Measurements from ENCODE around the gene LIMS2.

LIMS2 gene

DNA sequence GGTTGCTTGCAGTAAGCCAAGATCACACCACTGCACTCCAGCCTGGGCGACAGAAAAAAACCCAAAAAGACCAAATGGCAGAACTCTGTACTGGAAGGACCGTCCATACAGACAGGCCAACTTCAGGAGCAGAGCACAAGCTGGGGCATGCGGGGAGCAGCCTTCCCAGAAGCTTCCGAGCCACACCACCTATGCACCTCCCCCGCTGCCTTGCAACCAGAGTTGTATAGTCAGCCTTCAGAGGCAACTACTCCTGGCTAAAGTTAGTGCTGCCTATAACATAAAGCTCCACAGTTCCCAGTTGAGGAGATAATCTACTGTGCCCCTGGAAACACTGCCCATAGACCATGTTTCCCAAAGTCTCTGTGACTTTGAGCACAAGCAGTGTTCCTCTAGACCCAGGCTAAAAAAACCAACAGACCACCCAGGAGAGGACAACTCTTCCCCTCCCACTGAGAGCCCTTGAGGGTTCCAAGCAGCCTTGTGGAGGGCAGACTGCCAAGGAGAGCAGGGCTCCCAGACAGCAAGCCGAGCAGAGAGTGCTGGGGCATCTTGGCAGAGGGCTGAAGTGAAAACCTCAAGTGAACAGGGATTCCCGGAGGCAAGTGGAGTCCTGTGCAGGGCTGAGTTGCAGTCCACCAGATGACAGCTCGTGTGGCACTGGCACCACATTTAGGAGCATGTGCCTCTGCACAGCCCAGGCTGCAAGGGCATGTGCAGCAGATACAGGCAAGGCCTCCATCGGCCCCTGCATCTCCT is 32.7 kb upstream of the LIMS2 start:
- no peak overlapping the region for H3K4me3 ChIP-seq (ENCODE audit: low read length)
- H3K9ac ChIP-seq (ENCODE audit: low read length): no peak overlapping the region
- no peak overlapping the region for H2BK15ac ChIP-seq (replicated peaks; ENCODE audit: low read depth)
- H3K4ac ChIP-seq (ENCODE audit: low read depth, low read length): no peak overlapping the region
- H2AK5ac ChIP-seq (ENCODE audit: low read length): no peak overlapping the region
- peaks cover 13% of the 10 kb centered on the region for H3K36me3 ChIP-seq (ENCODE audit: control insufficient read depth, insufficient read depth, low read length)
- H2BK5ac ChIP-seq (ENCODE audit: low read length): no peak overlapping the region
- no CpG with 5 or more reads among the region's 9 CpGs for WGBS (ENCODE audit: extremely low coverage, insufficient coverage, low lambda C conversion rate)
- no peak for DNase-seq
- no peak overlapping the region for H3K23ac ChIP-seq (ENCODE audit: low read length)
- no peak overlapping the region for H3K27ac ChIP-seq (ENCODE audit: low read depth, low read length)
- H3K79me2 ChIP-seq (ENCODE audit: control insufficient read depth, insufficient read depth, low read length): peaks cover 2% of the 10 kb centered on the region
- H3K79me1 ChIP-seq (ENCODE audit: low read length): peaks cover 5% of the 10 kb centered on the region
- no peak overlapping the region for H2BK120ac ChIP-seq (ENCODE audit: low read depth, low read length)
- H3K4me1 ChIP-seq (ENCODE audit: control insufficient read depth, low read depth, low read length): no peaks in the 10 kb centered on the region
- no peaks in the 10 kb centered on the region for H3K27me3 ChIP-seq (ENCODE audit: insufficient read depth, low read length, poor library complexity)
- no peak overlapping the region for H4K8ac ChIP-seq (ENCODE audit: low read depth, low read length)
- H4K5ac ChIP-seq (ENCODE audit: low read length): no peak overlapping the region
- H3K56ac ChIP-seq (ENCODE audit: low read length): no peak overlapping the region
- H3K4me2 ChIP-seq (ENCODE audit: low read length): no peak overlapping the region
- H3K18ac ChIP-seq (ENCODE audit: low read length): no peak overlapping the region

DNA sequence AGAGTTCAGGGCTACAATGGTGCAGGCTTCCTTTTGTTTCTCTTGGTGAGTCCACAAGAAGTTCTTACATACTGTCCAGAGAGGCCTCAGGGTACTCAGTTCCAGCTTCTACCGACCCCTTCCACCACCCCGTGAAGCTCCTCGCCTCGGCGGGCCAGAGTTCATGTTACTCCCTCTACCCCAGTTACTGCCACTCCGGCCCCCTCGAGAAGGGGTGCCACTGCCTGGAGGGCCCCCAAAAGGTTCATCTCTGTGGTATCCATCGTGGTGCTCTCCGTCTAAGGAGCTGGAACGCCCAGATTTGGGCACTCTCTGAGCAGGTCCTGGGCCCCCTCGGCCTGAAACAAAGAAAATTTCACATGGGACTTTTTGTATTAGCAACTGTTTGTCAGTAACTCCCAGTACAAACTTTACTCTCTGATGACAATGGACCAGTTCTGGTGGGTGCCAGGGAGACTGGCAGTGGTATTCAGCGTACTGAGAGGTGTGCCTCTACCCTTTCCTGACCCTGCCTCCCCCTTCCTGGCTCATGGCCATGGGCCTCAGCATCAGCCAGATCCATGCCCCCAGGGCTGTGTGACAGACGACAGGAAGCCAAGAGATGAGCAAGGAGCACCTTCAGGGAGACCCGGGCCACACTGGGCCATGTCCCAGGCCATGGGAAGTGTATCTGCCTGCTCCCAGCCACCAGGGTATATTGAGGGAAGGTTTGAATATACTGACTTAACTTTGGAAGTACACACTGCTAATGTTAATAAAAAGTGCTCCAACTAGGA is 31.1 kb upstream of the LIMS2 start:
- Histone ChIP-seq H3K9ac (ENCODE audit: low read length) (no peak overlapping the region), H3K23ac (ENCODE audit: low read length) (no peak overlapping the region), H3K27ac (ENCODE audit: low read depth, low read length) (no peak overlapping the region), H2BK120ac (ENCODE audit: low read depth, low read length) (no peak overlapping the region), H3K56ac (ENCODE audit: low read length) (no peak overlapping the region), H3K18ac (ENCODE audit: low read length) (no peak overlapping the region), H3K4me3 (ENCODE audit: low read length) (no peak overlapping the region), H2AK5ac (ENCODE audit: low read length) (no peak overlapping the region), H3K4me1 (ENCODE audit: control insufficient read depth, low read depth, low read length) (no peaks in the 10 kb centered on the region), H2BK15ac (replicated peaks; ENCODE audit: low read depth) (no peak overlapping the region), H3K79me2 (ENCODE audit: control insufficient read depth, insufficient read depth, low read length) (peaks cover 2% of the 10 kb centered on the region), H3K4me2 (ENCODE audit: low read length) (no peak overlapping the region), H3K27me3 (ENCODE audit: insufficient read depth, low read length, poor library complexity) (no peaks in the 10 kb centered on the region), H4K8ac (ENCODE audit: low read depth, low read length) (no peak overlapping the region), H3K36me3 (ENCODE audit: control insufficient read depth, insufficient read depth, low read length) (peaks cover 13% of the 10 kb centered on the region), H3K79me1 (ENCODE audit: low read length) (peaks cover 6% of the 10 kb centered on the region), H2BK5ac (ENCODE audit: low read length) (no peak overlapping the region), H3K4ac (ENCODE audit: low read depth, low read length) (no peak overlapping the region), H4K5ac (ENCODE audit: low read length) (no peak overlapping the region)
- DNase-seq: peak; percentile 42
- WGBS (ENCODE audit: extremely low coverage, insufficient coverage, low lambda C conversion rate): no CpG with 5 or more reads among the region's 14 CpGs

DNA sequence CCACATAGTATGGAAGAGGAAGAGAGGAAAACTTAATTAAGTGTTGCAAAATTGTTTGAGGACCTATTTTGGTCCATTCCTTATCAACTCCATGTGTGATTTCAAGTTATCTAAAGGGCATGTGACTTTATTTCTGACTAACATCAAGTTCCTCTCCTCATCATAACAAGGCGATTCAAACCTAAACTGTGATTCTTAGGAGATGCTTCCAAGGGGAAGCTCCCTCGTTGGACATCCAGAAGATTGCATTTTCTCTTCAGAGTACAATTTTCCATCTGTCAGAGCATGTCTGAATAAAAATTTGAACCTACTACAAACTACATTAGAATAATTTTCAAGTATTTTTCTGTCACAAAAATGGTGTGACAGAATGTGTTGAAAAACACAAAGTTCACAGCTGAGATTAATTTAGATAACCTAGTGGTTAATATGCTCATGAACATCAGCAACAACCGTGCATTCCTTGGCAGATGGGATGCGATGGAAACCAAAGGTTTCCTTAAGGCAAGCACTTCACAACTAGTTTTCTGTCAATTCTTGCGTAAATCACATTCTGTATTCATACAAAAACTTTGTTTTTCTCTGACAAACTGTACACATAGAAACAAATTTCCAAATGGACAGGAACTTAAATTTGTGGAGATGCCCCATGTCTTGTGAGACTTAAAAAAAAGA is 30.2 kb upstream of the LIMS2 start:
- no peak overlapping the region for H3K9ac ChIP-seq (ENCODE audit: low read length)
- H3K27ac ChIP-seq (ENCODE audit: low read depth, low read length): no peak overlapping the region
- peaks cover 13% of the 10 kb centered on the region for H3K36me3 ChIP-seq (ENCODE audit: control insufficient read depth, insufficient read depth, low read length)
- no peaks in the 10 kb centered on the region for H3K4me1 ChIP-seq (ENCODE audit: control insufficient read depth, low read depth, low read length)
- H3K23ac ChIP-seq (ENCODE audit: low read length): no peak overlapping the region
- H3K27me3 ChIP-seq (ENCODE audit: insufficient read depth, low read length, poor library complexity): no peaks in the 10 kb centered on the region
- no peak overlapping the region for H2BK5ac ChIP-seq (ENCODE audit: low read length)
- no peak overlapping the region for H3K4ac ChIP-seq (ENCODE audit: low read depth, low read length)
- H4K5ac ChIP-seq (ENCODE audit: low read length): no peak overlapping the region
- no peak overlapping the region for H3K4me3 ChIP-seq (ENCODE audit: low read length)
- WGBS (ENCODE audit: extremely low coverage, insufficient coverage, low lambda C conversion rate): no CpG with 5 or more reads among the region's 5 CpGs
- H3K4me2 ChIP-seq (ENCODE audit: low read length): no peak overlapping the region
- DNase-seq: no peak
- H3K79me2 ChIP-seq (ENCODE audit: control insufficient read depth, insufficient read depth, low read length): peaks cover 2% of the 10 kb centered on the region
- H3K79me1 ChIP-seq (ENCODE audit: low read length): peaks cover 6% of the 10 kb centered on the region
- H3K56ac ChIP-seq (ENCODE audit: low read length): no peak overlapping the region
- H3K18ac ChIP-seq (ENCODE audit: low read length): no peak overlapping the region
- no peak overlapping the region for H4K8ac ChIP-seq (ENCODE audit: low read depth, low read length)
- H2BK15ac ChIP-seq (replicated peaks; ENCODE audit: low read depth): no peak overlapping the region
- no peak overlapping the region for H2BK120ac ChIP-seq (ENCODE audit: low read depth, low read length)
- no peak overlapping the region for H2AK5ac ChIP-seq (ENCODE audit: low read length)

DNA sequence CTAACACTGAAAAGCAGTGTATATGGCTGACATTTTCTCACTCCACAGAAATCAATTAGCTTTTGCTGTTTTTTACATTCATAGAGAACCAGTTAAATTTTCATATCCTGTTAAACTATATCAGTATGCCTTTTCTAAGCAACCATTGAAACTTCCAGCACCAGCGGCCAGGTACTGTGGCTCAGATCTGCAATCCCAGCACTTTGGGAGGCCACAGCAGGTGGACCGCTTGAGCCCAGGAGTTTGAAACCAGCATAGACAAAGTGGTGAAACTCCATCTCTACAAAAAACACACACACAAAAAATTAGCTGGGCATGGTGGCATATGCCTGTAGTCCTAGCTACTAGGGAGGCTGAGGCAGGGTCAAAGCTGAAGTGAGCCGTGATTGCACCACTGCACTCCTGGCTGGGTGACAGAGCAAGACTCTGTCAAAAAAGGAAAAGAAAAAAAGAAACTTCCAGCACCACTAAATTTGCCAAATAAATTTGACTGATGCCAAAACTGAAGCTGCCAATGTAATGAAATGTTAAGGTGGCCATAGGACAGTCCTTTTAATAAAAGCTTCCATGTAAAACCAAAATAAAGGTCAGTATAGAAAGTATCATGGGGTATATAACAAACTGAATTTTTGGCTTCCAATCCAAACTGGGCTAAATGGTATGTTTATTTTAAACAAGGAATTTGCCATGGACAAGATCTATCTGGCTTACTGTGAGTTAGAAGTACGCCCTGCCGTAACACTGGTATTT is 29.5 kb upstream of the LIMS2 start:
- Histone ChIP-seq H3K79me2 (ENCODE audit: control insufficient read depth, insufficient read depth, low read length) (peaks cover 2% of the 10 kb centered on the region), H3K36me3 (ENCODE audit: control insufficient read depth, insufficient read depth, low read length) (peaks cover 13% of the 10 kb centered on the region), H2BK120ac (ENCODE audit: low read depth, low read length) (no peak overlapping the region), H3K18ac (ENCODE audit: low read length) (no peak overlapping the region), H3K56ac (ENCODE audit: low read length) (no peak overlapping the region), H2BK15ac (replicated peaks; ENCODE audit: low read depth) (no peak overlapping the region), H2BK5ac (ENCODE audit: low read length) (no peak overlapping the region), H3K4ac (ENCODE audit: low read depth, low read length) (no peak overlapping the region), H3K9ac (ENCODE audit: low read length) (no peak overlapping the region), H3K4me3 (ENCODE audit: low read length) (no peak overlapping the region), H4K5ac (ENCODE audit: low read length) (no peak overlapping the region), H3K27ac (ENCODE audit: low read depth, low read length) (no peak overlapping the region), H3K27me3 (ENCODE audit: insufficient read depth, low read length, poor library complexity) (no peaks in the 10 kb centered on the region), H3K4me2 (ENCODE audit: low read length) (no peak overlapping the region), H4K8ac (ENCODE audit: low read depth, low read length) (no peak overlapping the region), H3K4me1 (ENCODE audit: control insufficient read depth, low read depth, low read length) (peaks cover 2% of the 10 kb centered on the region), H2AK5ac (ENCODE audit: low read length) (no peak overlapping the region), H3K23ac (ENCODE audit: low read length) (no peak overlapping the region), H3K79me1 (ENCODE audit: low read length) (peaks cover 6% of the 10 kb centered on the region)
- no peak for DNase-seq
- WGBS (ENCODE audit: extremely low coverage, insufficient coverage, low lambda C conversion rate): no CpG with 5 or more reads among the region's 5 CpGs

DNA sequence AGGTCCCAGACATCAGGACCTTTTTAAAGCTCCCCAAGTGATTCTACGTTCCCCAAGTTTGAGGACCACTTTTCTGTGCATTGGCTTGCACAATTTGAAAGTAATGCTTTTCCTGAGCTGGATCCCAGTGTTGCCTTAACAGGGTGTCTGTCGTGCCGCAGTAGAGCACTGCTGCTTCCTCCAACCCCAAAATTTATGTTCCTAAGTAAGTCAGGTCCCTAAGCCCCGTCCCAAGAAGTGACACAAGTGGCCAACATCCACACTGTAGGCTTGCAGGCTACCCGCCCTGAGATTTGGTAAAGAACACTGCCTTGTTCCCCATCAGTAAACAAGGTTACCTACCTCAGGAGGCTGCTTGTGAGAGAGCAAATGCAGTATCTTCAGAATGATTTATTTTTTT is 28.0 kb upstream of the LIMS2 start:
- Histone ChIP-seq H4K5ac (ENCODE audit: low read length) (no peak overlapping the region), H3K79me1 (ENCODE audit: low read length) (peaks cover 6% of the 10 kb centered on the region), H3K23ac (ENCODE audit: low read length) (no peak overlapping the region), H2BK15ac (replicated peaks; ENCODE audit: low read depth) (no peak overlapping the region), H3K27ac (ENCODE audit: low read depth, low read length) (no peak overlapping the region), H3K4me3 (ENCODE audit: low read length) (no peak overlapping the region), H2BK120ac (ENCODE audit: low read depth, low read length) (no peak overlapping the region), H4K8ac (ENCODE audit: low read depth, low read length) (no peak overlapping the region), H2BK5ac (ENCODE audit: low read length) (no peak overlapping the region), H2AK5ac (ENCODE audit: low read length) (no peak overlapping the region), H3K27me3 (ENCODE audit: insufficient read depth, low read length, poor library complexity) (no peaks in the 10 kb centered on the region), H3K4me2 (ENCODE audit: low read length) (no peak overlapping the region), H3K79me2 (ENCODE audit: control insufficient read depth, insufficient read depth, low read length) (peaks cover 2% of the 10 kb centered on the region), H3K36me3 (ENCODE audit: control insufficient read depth, insufficient read depth, low read length) (peaks cover 4% of the 10 kb centered on the region), H3K56ac (ENCODE audit: low read length) (no peak overlapping the region), H3K4me1 (ENCODE audit: control insufficient read depth, low read depth, low read length) (peaks cover 2% of the 10 kb centered on the region), H3K18ac (ENCODE audit: low read length) (no peak overlapping the region), H3K4ac (ENCODE audit: low read depth, low read length) (no peak overlapping the region), H3K9ac (ENCODE audit: low read length) (peak overlapping the region; percentile 12)
- no CpG with 5 or more reads among the region's 5 CpGs for WGBS (ENCODE audit: extremely low coverage, insufficient coverage, low lambda C conversion rate)
- DNase-seq: no peak
